Measurements from ENCODE around the gene GH2. TPM values are rescaled to one million over a fixed set of nuclear protein-coding genes. Genes with fewer than 3 reads are reported as not detected.
"Not testable (repeated sequence)": the region's sequence is repeated elsewhere in the genome, so short reads cannot be mapped to it uniquely, and the experiment has no call there.

Gene GH2
- total and polyA plus RNA-seq, 10 donors: not detected

GRCh38 chr17:63859257-63859656 lies 22.5 kb downstream of the GH2 start:
- no peak for TF ChIP-seq CTCF (IDR thresholded peaks at IDR 0.05 in 8 of 11, conservative IDR thresholded peaks at IDR 0.05 in 3 of 11)
- TF ChIP-seq POLR2AphosphoS5 (IDR thresholded peaks at IDR 0.05): no peak
- no peak for TF ChIP-seq POLR2A (IDR thresholded peaks at IDR 0.05)
- intact Hi-C loops (cut with DNase I; ENCODE audit: low total_unique reads): no loop called here
- no peak overlapping the region for H3K27ac ChIP-seq
- DNase-seq: peak; percentile 2
- H3K36me3 ChIP-seq: no peaks in the 10 kb centered on the region
- H3K9me3 ChIP-seq: no peaks in the 10 kb centered on the region
- no peak overlapping the region for H3K4me3 ChIP-seq
- H3K4me1 ChIP-seq: no peaks in the 10 kb centered on the region
- no peaks in the 10 kb centered on the region for H3K27me3 ChIP-seq (replicated peaks in 1 of 7)
- WGBS, 5 donors: 74 to 95% (median 84%) methylated on average over 3 of the region's 3 CpGs

- H3K36me3 ChIP-seq; H3K4me3 ChIP-seq; H3K4me1 ChIP-seq; H3K27ac ChIP-seq; H3K9me3 ChIP-seq; intact Hi-C loops (cut with DNase I; ENCODE audit: low total_unique reads); H3K27me3 ChIP-seq (replicated peaks in 1 of 7): not testable (repeated sequence)
- DNase-seq: peak; percentile 35
- WGBS, 5 donors: 87 to 91% (median 90%) methylated on average over 8 of the region's 8 CpGs
Observed at GRCh38 chr17:63856425-63856824, 25.3 kb downstream of the GH2 start.

- no peak overlapping the region for H3K27ac ChIP-seq
- WGBS, 5 donors: 87 to 94% (median 91%) methylated on average over 8 of the region's 8 CpGs
- peak; percentile 30 for DNase-seq
- no peaks in the 10 kb centered on the region for H3K36me3 ChIP-seq
- H3K4me3 ChIP-seq: no peak overlapping the region
- intact Hi-C loops (cut with DNase I; ENCODE audit: low total_unique reads): no loop called here
- TF ChIP-seq POLR2AphosphoS5 (IDR thresholded peaks at IDR 0.05): no peak
- TF ChIP-seq CTCF (IDR thresholded peaks at IDR 0.05 in 8 of 11, conservative IDR thresholded peaks at IDR 0.05 in 3 of 11): no peak
- no peak for TF ChIP-seq POLR2A (IDR thresholded peaks at IDR 0.05)
- no peaks in the 10 kb centered on the region for H3K4me1 ChIP-seq
- H3K9me3 ChIP-seq: no peaks in the 10 kb centered on the region
- no peaks in the 10 kb centered on the region for H3K27me3 ChIP-seq (replicated peaks in 1 of 7)
Observed at GRCh38 chr17:63855185-63855584, 26.6 kb downstream of the GH2 start.

- Histone ChIP-seq H3K9me3 (no peaks in the 10 kb centered on the region), H3K4me1 (peaks cover 0 to under 1% (median 0%) of the 10 kb centered on the region in 6 donors), H3K4me3 (no peak overlapping the region), H3K27me3 (replicated peaks in 1 of 7) (no peaks in the 10 kb centered on the region), H3K27ac (no peak overlapping the region), H3K36me3 (no peaks in the 10 kb centered on the region)
- intact Hi-C loops (cut with DNase I; ENCODE audit: low total_unique reads): no loop called here
- peak; percentile 13 for DNase-seq
- WGBS, 5 donors: 72 to 92% (median 88%) methylated on average over 5 of the region's 5 CpGs
- TF ChIP-seq POLR2A (IDR thresholded peaks at IDR 0.05) (no peak), POLR2AphosphoS5 (IDR thresholded peaks at IDR 0.05) (no peak), CTCF (IDR thresholded peaks at IDR 0.05 in 8 of 11, conservative IDR thresholded peaks at IDR 0.05 in 3 of 11) (no peak)
Observed at GRCh38 chr17:63854709-63855108, 27.0 kb downstream of the GH2 start.

- peaks cover 0 to 5% (median 0%) of the 10 kb centered on the region in 8 donors for H3K9me3 ChIP-seq
- no peaks in the 10 kb centered on the region for H3K36me3 ChIP-seq
- H3K27me3 ChIP-seq (replicated peaks in 1 of 7): no peaks in the 10 kb centered on the region
- 92 to 97% (median 96%) methylated on average over 2 of the region's 2 CpGs for WGBS, 5 donors
- intact Hi-C loops (cut with DNase I; ENCODE audit: low total_unique reads): no loop called here
- no peak for TF ChIP-seq POLR2A (IDR thresholded peaks at IDR 0.05)
- no peak for TF ChIP-seq CTCF (IDR thresholded peaks at IDR 0.05 in 8 of 11, conservative IDR thresholded peaks at IDR 0.05 in 3 of 11)
- TF ChIP-seq POLR2AphosphoS5 (IDR thresholded peaks at IDR 0.05): no peak
- peak; percentile 1 for DNase-seq
- H3K4me3 ChIP-seq: no peak overlapping the region
- no peak overlapping the region for H3K27ac ChIP-seq
- peaks cover 4 to 15% (median 10%) of the 10 kb centered on the region in 6 donors for H3K4me1 ChIP-seq
Observed at GRCh38 chr17:63853260-63853659, 28.5 kb downstream of the GH2 start.

All from spleen (tissue), 11 donors.